HG03095 (cell line): Measurements from ENCODE around the gene PRND.
A peak's percentile ranks its signal among the peaks of the same experiment; 100 is the strongest.
"Not testable (repeated sequence)": the region's sequence is repeated elsewhere in the genome, so short reads cannot be mapped to it uniquely, and the experiment has no call there.

ENCODE experiments used
- ATAC-seq: cut with Tn5 transposase; IDR thresholded peaks from one replicate; pipeline ENCODE4 v1.9.1; 2021; ENCODE audit warnings: moderate library complexity; ENCODE audit not compliant: unreplicated experiment

The PRND gene

GRCh38 chr20:4708036-4708435 is 13.7 kb upstream of the PRND start:
- ATAC-seq: no peak

GRCh38 chr20:4708856-4709255 is 12.9 kb upstream of the PRND start:
- ATAC-seq: no peak

- ATAC-seq: no peak
These were observed 12.2 kb upstream of the PRND start for GRCh38 chr20:4709261-4710105.

GRCh38 chr20:4710106-4710475 is 11.6 kb upstream of the PRND start:
- no peak for ATAC-seq

- ATAC-seq: no peak
These were observed 10.2 kb upstream of the PRND start for GRCh38 chr20:4711511-4711910.

GRCh38 chr20:4713401-4713800 is 8.3 kb upstream of the PRND start:
- no peak for ATAC-seq

- no peak for ATAC-seq
These were observed 6.9 kb upstream of the PRND start for GRCh38 chr20:4714818-4715217.

- no peak for ATAC-seq
These were observed 3.7 kb upstream of the PRND start for GRCh38 chr20:4717816-4718570.

GRCh38 chr20:4719190-4719589 is 2.5 kb upstream of the PRND start:
- ATAC-seq: no peak

GRCh38 chr20:4720041-4720976 is 1.4 kb upstream of the PRND start:
- peak; percentile 89 for ATAC-seq

- no peak for ATAC-seq
These were observed 746 bp upstream of the PRND start for GRCh38 chr20:4720977-4721349.

GRCh38 chr20:4722571-4722970 is 862 bp downstream of the PRND start:
- no peak for ATAC-seq

- no peak for ATAC-seq
These were observed 1.3 kb downstream of the PRND start for GRCh38 chr20:4722993-4723392.

- ATAC-seq: not testable (repeated sequence)
These were observed 1.8 kb downstream of the PRND start for GRCh38 chr20:4723553-4723952.

- ATAC-seq: no peak
These were observed 3.0 kb downstream of the PRND start for GRCh38 chr20:4724459-4725262.

- ATAC-seq: no peak
These were observed 3.5 kb downstream of the PRND start for GRCh38 chr20:4725263-4725550.

- ATAC-seq: no peak
These were observed 5.1 kb downstream of the PRND start for GRCh38 chr20:4726710-4727397.

GRCh38 chr20:4728120-4728760 is 6.5 kb downstream of the PRND start:
- ATAC-seq: no peak

- ATAC-seq: no peak
These were observed 7.6 kb downstream of the PRND start for GRCh38 chr20:4729265-4729664.

GRCh38 chr20:4730780-4731179 is 9.1 kb downstream of the PRND start:
- no peak for ATAC-seq
